Brain pericyte (primary cell): ENCODE measurements around the gene NOP53.
"Not testable (repeated sequence)": the region's sequence is repeated elsewhere in the genome, so short reads cannot be mapped to it uniquely, and the experiment has no call there.

Experiments used
- DNase-seq: peaks from one replicate; pipeline ENCODE4 v3.0.0-alpha.2; 2012; ENCODE audit warnings: low read depth, low spot score

NOP53 gene

DNA sequence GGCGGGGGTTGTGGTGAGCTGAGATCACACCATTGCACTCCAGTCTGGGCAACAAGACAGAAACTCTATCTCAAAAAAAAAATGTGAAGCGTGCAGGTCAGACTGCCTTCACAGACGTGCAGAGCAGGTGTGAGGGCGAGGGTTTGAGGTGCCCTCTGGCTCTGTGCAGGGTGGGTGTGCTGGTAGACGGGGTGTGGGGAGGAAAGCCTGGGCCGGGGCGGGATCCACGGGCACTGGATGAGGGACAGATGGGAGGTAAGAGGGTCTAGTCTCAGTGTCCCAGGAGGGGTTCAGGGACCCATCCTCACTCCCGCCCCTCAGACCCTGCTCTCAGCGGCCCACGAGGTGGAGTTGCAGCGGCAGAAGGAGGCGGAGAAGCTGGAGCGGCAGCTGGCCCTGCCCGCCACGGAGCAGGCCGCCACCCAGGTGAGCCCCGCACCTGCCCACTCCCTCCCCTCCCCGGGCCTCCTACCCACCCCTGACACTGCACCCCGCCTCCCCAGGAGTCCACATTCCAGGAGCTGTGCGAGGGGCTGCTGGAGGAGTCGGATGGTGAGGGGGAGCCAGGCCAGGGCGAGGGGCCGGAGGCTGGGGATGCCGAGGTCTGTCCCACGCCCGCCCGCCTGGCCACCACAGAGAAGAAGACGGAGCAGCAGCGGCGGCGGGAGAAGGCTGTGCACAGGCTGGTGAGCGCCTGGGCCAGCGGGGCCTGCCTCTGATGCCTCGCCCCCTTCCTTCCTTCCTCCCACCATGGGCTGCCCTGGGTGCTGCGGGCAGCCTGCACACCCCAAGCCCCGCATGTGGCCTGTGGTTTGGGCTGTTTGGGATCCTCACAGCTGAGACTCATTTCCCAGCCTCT is 9.1 kb downstream of the NOP53 start:
- no peak for DNase-seq

DNA sequence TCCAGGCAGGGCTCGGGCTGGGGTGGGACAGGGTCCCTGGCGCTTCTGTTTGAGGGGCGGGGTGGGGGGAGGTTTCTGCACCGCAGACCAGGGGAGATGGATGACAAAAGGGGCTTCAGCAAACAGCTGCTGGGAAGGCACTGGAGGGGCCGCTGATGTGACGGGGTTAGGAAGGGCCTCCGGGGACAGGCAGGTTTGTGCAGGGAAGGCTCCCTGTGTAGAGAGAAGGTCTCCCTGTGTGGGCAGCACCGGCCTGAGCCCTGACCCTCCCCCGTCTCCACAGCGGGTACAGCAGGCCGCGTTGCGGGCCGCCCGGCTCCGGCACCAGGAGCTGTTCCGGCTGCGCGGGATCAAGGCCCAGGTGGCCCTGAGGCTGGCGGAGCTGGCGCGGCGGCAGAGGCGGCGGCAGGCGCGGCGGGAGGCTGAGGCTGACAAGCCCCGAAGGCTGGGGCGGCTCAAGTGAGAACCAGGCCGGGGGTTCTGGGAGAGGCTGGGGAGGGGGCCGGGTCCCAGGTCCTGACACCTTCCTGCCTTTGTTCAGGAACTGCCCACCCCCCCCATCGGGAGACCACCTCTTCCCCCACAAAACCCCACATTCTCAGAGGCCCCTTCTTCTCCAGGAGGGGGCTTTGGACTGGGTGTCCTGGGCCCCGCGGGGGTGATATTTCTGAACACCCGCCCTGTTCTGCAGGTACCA is 9.9 kb downstream of the NOP53 start:
- no peak for DNase-seq

DNA sequence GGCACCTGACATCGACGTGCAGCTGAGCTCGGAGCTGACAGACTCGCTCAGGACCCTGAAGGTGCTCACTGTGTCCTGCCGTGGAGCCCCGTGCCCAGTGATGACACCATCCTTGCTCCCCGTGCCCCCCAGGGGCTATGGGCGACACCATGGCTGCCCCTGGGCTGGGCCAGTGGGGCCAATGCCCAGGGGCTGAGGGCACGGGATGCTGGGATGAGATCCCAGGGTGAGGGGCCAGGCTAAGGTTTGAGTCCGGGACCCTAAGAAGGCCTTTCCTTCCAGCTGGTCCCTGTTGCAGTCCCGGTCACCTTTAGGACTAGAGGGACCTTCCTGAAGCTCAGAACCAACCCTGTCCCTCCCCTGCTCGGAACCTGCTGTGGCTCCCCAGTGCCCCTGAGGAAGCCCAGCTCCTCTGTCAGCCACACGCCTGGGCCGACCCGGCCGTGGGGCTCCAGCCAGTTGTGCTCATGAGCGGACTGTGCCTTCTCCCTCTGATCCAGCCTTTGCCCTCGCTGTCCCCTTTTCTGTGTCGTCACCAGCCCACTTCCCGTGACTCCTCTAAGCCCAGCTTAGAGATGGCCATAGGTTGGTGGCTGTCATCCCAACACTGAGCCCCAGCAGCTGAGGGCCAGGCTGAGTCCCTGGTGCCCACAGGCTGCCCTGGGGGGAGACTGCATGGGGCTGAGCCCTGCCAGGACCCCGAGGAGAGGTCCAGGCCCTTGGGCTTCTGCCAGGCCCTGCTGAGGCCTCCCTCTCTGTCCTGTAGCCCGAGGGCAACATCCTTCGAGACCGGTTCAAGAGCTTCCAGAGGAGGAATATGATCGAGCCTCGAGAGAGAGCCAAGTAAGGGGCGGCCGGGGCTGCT is 10.6 kb downstream of the NOP53 start:
- DNase-seq = no peak

GRCh38 chr19:47756627-47756929 is 11.2 kb downstream of the NOP53 start:
- DNase-seq = no peak

DNA sequence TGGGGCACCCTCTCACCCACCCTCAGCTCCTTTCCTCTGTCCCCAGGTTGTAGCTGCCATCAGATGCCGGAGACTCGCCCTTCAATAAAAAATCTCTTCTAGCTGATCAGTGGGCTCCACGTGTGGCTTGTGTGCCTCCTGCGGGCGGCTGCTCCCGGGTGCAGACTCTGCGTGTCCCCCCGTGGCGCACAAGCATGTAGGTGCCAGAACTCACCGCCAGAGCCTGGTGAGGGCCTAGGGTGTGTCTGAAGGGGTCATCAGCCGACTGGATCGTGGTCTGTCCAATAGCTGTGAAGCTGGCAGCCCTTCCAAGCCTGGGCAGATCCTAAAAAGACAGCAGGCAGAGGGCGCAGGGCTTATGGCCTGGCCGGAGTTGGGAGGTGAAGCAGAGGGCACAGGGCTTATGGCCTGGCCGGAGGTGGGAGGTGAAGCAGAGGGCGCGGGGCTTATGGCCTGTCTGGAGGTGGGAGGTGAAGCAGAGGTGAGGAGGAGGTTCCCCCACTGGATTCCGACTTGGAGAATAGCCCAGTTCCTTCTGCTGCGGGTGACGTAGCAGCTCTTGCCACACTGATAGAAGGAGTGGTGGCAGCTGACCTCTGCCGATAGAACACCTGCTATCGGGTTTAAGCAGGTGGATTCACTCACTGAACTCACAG is 11.7 kb downstream of the NOP53 start:
- DNase-seq = no peak

GRCh38 chr19:47757617-47758442 is 12.5 kb downstream of the NOP53 start:
- DNase-seq = no peak

DNA sequence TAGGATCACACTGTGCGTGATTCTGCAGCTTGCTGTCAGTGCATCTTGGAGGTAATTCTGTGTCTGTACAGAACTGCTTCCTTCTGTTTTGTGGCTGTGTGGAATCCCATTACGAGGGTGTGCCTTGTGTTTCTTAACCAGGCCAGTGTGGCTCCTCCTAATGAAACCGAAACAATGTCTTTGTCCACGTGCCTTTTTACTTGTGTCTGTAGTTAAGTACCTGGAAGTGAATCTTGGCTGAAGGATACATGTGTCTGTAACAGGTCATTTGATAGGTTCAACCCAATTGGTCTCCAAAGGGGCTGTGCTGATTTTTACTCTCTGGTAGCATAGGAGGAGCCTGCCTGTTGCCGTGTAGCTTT is 13.1 kb downstream of the NOP53 start:
- DNase-seq = no peak

GRCh38 chr19:47760632-47760999 is 15.3 kb downstream of the NOP53 start:
- no peak for DNase-seq

DNA sequence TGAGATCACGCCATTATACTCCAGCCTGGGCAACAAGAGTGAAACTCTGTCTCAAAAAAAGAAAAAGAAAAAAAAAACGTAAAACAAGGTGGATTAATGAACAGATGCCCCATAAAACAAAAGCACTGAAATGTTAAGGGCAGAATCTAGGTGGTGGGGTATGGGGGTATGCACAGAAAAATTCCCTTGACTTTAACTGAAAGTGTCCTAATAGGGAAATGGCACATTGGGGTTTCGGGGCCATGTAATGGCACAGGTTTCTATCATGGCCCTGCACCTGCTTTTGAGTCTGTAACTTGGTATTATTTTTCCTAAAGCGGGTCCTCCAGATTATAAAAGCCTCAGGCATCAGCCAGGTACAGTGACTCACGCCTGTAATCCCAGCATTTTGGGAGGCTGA is 16.2 kb downstream of the NOP53 start:
- DNase-seq = no peak

GRCh38 chr19:47762151-47762550 is 16.8 kb downstream of the NOP53 start:
- no peak for DNase-seq

DNA sequence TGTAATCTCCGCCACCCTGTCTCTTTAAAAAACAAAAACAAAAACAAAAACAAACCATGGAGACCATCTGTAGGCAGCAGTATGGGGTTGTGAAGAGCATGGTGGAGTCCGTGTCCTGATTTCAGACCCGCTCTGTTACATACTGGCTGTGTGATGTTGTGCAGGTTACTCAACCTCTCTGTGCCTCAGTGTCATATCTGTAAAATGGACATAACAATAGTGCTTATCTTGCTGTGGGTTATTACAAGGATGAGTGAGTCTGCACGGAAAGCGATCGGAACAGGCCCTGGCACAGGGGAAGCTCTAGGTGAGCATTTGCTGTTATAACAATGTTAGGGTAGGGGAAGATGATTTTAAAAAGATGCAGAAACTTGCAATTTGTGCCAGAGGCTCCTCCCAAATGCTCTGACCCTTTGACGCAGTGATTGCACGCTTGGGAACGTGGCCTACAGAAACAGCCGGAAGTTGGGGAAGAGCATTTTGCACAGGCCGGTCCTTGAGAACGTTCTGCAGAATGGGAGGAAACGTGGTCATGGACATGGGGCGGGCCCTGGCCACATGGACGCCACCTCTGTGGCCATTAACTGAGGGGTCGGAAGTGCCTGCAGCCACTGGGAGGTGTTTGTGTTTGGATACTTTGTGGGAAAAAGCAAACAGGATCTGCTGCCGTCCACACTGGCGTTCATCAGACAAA is 17.4 kb downstream of the NOP53 start:
- DNase-seq = no peak

- not testable (repeated sequence) for DNase-seq
These were observed 19.4 kb downstream of the NOP53 start for GRCh38 chr19:47764705-47765104.

DNA sequence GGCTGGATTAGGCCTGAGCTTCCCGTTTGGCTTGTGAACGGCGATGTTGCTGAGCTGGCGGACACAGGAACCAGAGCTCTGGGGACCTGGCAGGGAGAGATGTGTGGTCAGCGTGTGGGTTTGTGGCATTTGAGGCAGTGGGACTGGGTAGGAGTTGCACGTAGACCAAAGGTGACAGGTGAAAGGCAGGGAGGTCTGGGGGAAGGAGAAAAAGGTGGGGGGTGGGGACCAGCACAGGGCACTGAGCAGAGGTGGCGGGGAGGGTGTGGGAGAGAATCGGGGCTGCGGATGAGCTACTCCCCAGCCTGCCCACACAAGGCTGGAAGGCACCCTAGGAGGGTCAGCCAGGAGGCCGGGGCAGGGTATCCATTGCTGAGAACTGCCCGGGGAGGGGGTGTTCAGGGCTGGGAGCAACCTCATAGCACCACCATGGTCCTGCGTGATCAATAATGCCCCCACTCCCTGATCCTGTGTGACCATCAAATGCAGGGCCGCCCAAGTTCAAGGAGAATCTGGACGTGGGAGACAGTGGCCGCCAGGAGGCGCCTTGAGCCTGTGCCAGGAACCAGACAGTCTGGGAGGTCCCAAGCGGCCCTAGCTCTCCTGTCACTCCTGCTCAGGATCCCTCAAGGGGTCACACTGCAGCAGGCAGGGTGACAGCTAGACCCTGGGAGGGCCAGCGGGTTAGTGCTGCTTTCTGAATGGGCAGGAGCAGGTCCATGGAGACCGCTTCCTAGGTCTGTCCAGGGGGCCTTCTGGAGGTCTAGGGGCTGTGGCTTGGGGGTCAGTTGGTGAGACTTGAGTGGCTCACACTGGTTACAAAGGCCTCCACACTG is 20.4 kb downstream of the NOP53 start:
- no peak for DNase-seq

GRCh38 chr19:47766359-47766620 is 20.9 kb downstream of the NOP53 start:
- no peak for DNase-seq

DNA sequence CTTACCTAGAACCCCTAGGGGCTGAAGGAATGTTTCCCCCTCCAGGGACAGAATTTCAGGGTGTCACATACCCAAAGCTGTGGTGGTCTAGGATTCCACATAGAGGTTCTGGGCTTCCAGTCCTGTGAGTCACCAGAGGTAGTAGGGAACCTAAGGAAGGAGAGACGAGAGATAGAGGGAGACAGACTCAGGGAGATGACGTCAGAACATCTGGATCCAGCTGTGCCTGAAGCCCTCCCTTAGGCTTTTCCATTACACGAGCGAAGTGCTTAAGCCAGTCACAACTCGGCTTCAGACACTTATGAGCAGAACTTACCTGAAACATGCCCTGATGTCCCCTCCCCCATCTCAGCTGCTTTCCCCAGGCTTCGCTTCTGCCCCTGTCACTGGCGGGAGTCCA is 21.3 kb downstream of the NOP53 start:
- DNase-seq = no peak

DNA sequence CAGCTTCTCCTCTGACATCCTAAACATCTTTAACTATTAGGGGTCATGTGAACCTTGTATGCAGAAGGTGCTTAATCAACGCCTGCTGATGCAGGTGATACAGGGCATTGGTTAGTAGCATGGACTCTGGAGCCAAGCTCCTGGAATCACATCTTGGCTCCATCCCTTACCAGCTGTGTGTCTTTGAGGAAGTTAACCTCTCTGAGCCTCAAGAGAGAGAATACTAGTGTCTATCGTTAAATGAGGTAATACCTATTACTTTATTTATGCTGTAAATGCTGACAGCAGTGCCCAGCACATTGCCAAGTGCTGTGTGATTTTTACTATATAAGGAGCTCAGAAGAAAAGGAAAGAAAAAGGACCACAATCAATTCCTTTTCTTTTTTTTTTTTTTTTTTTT is 22.0 kb downstream of the NOP53 start:
- DNase-seq = no peak

DNA sequence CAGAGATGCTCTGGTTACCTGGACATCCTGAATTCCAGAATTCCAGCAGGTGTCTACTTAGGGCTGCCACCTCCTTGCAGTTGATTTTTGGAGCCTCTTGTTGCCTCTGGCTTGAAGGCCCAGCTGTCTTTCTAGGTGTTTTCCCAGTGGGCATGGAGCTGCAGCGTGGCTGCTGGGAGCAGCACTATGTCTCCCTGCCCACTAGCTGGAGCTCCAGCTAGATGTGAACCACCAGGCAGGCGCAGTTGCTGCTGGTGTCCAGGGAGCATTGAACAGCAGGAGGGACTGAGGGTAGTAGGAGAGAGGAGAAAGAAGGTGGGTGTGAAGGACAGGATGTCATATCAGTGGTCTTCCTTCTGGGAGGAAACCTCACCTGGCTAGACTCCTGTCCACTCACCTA is 23.3 kb downstream of the NOP53 start:
- DNase-seq = no peak

DNA sequence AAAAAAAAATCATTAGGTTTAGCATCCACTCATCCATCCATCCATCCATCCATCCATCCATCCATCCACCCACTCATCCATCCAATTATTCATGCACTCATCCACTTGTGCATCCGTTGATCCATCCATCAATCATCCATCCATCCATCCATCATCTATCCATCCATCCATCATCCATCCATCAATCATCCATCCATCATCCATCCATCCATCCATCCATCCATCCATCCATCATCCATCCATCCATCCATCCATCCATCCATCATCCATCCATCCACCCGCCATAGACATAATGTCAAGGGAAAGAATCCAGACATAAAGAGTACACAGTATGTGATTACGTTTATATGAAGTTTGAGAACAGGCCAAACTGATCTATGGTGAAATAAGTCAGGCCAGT is 24.2 kb downstream of the NOP53 start:
- no peak for DNase-seq

DNA sequence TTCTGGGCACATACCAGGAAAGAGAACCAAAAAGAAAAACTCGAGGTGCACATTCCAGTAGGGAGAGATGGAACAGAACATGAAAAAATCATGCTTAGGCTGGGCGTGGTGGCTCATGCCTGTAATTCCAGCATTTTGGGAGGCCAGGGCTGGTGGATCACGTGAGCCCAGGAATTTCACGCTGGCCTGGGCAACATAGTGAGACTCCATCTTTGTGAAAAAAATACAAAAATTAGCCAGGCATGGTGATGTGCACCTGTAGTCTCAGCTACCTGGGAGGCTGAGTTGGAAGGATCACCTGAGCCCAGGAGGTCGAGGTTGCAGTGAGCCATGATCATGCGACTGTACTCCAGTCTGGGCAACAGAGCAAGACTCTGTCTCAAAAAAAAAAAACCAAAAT is 25.9 kb downstream of the NOP53 start:
- not testable (repeated sequence) for DNase-seq

DNA sequence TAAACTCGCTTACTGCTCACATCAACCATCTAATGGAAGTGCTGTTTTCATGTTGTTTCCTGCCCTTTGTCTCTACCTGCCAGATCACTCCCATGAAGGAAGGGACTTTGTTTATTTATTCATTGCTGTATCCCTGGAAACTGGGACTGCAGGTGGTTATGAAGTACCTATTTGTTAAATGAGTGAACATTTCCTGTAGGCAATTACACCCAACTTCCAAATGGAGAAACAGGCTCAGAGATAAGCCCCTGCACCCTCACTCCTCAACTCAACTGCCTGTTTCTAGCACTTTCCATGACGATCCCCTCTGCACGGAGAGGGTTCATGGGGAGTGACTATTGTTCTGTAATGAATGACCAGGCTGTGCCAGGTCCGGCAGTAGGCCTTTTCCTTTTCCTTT is 31.2 kb downstream of the NOP53 start:
- DNase-seq = no peak
